ENCODE measurements around the gene RPP25. TPM values are rescaled to one million over a fixed set of nuclear protein-coding genes. Genes with fewer than 3 reads are reported as not detected.
A peak's percentile ranks its signal among the peaks of the same experiment; 100 is the strongest.
"Not testable (repeated sequence)": the region's sequence is repeated elsewhere in the genome, so short reads cannot be mapped to it uniquely, and the experiment has no call there.

The RPP25 gene
- total RNA-seq, 4 donors from 2014 or later: 7.4 to 15.3 (median 9.5) TPM

DNA sequence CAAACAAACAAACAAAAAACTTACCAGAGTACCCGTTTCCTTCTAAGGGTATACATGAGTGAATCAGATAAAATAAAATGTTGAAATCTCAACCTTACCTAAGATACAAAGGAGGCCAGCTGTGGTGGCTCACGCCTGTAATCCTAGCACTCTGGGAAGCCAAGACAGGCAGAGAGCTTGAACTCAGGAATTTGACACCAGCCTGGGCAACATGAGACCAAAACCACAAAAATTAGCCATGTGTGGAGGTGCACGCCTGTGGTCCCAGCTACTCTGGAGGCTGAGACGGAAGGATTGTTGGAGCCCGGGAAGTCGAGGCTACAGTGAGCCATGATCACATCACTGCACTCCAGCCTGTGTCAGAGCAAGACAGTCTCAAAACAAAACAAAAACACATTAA lies 38.9 kb downstream of the RPP25 start:
- Histone ChIP-seq H3K36me3 (peaks cover 0 to 100% (median 5%) of the 10 kb centered on the region in 3 donors), H3K9me3 (no peaks in the 10 kb centered on the region), H3K27ac (no peak overlapping the region), H3K27me3 (no peaks in the 10 kb centered on the region), H3K4me3 (no peak overlapping the region), H3K4me1 (no peaks in the 10 kb centered on the region)
- no peak for TF ChIP-seq POLR2A (IDR thresholded peaks at IDR 0.05)
- TF ChIP-seq, protein P1, sequence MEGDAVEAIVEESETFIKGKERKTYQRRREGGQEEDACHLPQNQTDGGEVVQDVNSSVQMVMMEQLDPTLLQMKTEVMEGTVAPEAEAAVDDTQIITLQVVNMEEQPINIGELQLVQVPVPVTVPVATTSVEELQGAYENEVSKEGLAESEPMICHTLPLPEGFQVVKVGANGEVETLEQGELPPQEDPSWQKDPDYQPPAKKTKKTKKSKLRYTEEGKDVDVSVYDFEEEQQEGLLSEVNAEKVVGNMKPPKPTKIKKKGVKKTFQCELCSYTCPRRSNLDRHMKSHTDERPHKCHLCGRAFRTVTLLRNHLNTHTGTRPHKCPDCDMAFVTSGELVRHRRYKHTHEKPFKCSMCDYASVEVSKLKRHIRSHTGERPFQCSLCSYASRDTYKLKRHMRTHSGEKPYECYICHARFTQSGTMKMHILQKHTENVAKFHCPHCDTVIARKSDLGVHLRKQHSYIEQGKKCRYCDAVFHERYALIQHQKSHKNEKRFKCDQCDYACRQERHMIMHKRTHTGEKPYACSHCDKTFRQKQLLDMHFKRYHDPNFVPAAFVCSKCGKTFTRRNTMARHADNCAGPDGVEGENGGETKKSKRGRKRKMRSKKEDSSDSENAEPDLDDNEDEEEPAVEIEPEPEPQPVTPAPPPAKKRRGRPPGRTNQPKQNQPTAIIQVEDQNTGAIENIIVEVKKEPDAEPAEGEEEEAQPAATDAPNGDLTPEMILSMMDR (IDR thresholded peaks at IDR 0.05): no peak
- DNase-seq: no peak

DNA sequence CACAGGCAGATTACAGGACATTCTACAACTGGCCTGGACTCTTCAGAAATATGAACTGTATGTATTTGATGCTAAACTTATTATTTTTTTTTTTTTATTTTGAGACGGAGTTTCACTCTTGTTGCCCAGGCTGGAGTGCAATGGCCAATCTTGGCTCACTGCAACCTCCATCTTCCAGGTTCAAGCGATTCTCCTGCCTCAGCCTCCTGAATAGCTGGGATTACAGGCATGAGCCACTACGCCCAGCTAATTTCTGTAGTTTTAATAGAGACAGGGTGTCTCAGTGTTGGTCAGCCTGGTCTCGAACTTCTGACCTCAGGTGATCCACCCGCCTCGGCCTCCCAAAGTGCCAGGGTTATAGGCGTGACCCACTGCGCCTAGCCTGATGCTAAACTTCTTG lies 42.8 kb downstream of the RPP25 start:
- H3K27me3 ChIP-seq, H3K9me3 ChIP-seq, H3K4me3 ChIP-seq, H3K27ac ChIP-seq, H3K4me1 ChIP-seq: not testable (repeated sequence)
- H3K36me3 ChIP-seq: peaks cover 0 to 87% (median 5%) of the 10 kb centered on the region in 3 donors
- DNase-seq: peak in 1 of 3 donors; percentile 25

DNA sequence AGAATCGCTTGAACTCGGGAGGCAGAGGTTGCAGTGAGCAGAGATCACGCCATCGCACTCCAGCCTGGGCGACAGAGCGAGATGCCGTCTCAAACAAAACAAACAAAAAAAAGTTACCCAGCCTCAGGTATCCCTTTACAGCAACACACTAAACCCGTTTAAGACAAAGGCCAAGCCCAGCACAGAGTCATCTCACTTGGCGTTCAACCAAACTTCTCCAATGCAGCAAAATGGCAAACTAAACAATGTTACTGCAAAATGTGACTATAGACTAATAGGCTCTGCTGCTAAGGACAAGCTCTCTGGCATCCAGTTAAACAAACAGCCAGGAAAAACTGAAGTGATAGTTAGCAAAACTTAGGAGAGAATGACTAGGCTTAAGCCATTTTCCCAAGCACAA lies 43.5 kb downstream of the RPP25 start:
- Histone ChIP-seq H3K4me1 (no peaks in the 10 kb centered on the region), H3K36me3 (peaks cover 0 to 80% (median 5%) of the 10 kb centered on the region in 3 donors), H3K27me3 (no peaks in the 10 kb centered on the region), H3K9me3 (no peaks in the 10 kb centered on the region), H3K4me3 (no peak overlapping the region), H3K27ac (no peak overlapping the region)
- no peak for DNase-seq
- no peak for TF ChIP-seq POLR2A (IDR thresholded peaks at IDR 0.05)
- TF ChIP-seq, protein P1 (IDR thresholded peaks at IDR 0.05): no peak

DNA sequence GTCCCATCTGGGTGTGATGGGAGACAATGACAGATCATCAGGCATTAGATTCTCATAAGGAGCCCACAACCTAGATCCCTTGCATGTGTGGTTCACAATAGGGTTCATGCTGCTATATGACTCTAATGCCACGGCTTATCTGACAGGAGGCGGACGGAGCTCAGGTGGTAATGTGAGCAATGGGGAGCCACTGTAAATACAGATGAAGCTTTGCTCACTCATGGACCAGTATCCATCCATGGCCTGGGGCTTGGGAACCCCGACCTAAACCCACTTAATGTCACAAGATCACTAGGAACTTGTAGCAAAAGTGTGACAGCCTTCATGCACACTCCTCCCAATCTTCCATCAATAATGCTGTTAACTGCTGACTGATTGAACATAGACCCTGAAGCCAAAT lies 47.9 kb downstream of the RPP25 start:
- peaks cover 0 to 49% (median 0%) of the 10 kb centered on the region in 3 donors for H3K36me3 ChIP-seq
- H3K4me3 ChIP-seq: no peak overlapping the region
- H3K27me3 ChIP-seq: no peaks in the 10 kb centered on the region
- H3K4me1 ChIP-seq: peaks cover 4 to 16% (median 10%) of the 10 kb centered on the region in 4 donors
- TF ChIP-seq, protein P1 (IDR thresholded peaks at IDR 0.05): no peak
- no peak for TF ChIP-seq POLR2A (IDR thresholded peaks at IDR 0.05)
- DNase-seq: no peak
- no peaks in the 10 kb centered on the region for H3K9me3 ChIP-seq
- H3K27ac ChIP-seq: no peak overlapping the region

DNA sequence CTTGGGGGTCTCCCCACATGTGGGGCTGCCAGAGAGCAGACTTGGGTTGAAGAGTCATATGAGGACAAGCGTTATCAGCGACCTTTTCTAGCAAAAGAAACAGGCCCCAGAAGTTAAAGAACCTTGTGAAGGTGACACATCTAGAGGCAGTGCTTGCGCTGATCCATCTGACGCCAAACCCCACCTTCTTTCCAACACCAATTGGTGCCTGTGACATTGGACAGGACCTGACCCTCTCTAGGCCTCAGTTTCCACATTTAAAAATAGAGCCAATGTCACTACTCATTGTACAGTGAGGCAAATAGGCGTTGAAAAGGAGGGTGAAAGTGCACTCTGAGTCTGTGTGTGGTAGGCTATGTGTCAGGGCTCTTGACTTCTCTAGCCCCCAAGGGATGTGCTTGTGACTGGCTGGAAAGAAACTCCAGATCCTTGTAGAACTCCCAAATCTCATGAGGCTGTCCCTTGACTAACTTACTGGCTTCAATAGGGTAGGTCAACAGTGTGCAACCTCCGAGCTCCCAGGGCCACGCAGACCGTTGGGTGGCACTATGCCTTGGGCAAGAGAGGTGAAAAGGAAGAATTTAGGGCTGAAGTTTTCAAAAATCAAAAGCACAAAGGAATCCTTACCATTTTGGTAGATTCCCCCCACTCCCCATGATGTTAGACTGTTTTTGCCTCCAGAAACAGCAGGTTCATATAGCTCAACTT lies 49.3 kb downstream of the RPP25 start:
- Histone ChIP-seq H3K9me3 (no peaks in the 10 kb centered on the region), H3K4me1 (peaks cover 4 to 16% (median 10%) of the 10 kb centered on the region in 4 donors), H3K27me3 (no peaks in the 10 kb centered on the region), H3K27ac (peak overlapping the region; percentile 91 to 94 (median 92)), H3K36me3 (peaks cover 0 to 47% (median 0%) of the 10 kb centered on the region in 3 donors), H3K4me3 (peak overlapping the region; percentile 78 to 95 (median 86))
- DNase-seq: peak in 1 of 3 donors; percentile 22
- TF ChIP-seq, protein P1 (IDR thresholded peaks at IDR 0.05): no peak
- TF ChIP-seq POLR2A (IDR thresholded peaks at IDR 0.05): no peak

DNA sequence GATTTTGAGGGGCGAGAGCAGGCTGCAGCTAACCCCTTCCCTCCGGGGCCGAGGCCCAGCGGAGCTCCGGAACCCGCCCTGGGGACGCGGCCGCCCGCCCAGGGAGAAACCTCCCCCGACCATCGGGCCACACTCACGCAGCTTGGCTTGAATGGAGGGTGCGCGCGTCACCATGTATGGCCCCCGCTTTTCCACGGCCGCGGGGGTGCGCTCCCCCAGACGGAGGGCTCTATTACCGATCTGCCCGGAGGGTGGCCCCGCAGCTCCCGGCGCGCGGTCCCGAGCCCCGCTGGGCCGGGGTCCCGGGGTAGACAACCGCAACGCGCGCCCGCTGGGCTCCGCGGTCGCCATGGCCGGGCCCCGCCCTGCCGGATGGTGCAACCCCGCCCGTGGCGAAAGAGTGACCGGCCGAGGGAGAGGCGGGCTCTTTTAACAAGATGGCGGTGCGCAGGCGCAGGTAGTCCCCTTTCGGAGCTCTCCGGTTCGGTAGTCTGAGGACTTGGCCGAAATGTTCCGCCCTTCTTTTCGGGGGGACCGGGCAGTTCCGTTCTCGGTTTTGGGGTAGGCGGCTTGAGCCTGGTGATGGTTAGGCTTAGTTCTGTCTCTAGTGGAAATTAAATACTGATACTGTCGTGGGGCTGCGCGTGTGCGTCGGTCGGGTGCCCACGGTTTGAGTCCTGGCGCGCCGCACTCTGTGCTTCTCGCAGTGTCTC lies 50.0 kb downstream of the RPP25 start, which contains the start of gene FAM219B:
Gene FAM219B (minus strand): TSS at position 402 of the 713 bp plus-strand sequence. CDS start 51 bp downstream, at position 351.
- Histone ChIP-seq H3K27ac (peak within 1 kb of the TSS; percentile 91 to 94 (median 92)), H3K9me3 (no peaks in the 10 kb centered on the region), H3K4me3 (peak within 1 kb of the TSS; percentile 78 to 95 (median 86)), H3K4me1 (peaks cover 4 to 16% (median 10%) of the 10 kb centered on the region in 4 donors), H3K27me3 (no peaks in the 10 kb centered on the region), H3K36me3 (peaks cover 0 to 45% (median 0%) of the 10 kb centered on the region in 3 donors)
- TF ChIP-seq, protein P1 (IDR thresholded peaks at IDR 0.05): peak in 1 of 6 experiments; percentile 7
- peak; percentile 67 to 76 for TF ChIP-seq POLR2A (IDR thresholded peaks at IDR 0.05)
- peak; percentile 87 to 96 (median 93) for DNase-seq

Data from Peyer's patch (tissue), 4 donors.